Measurements from ENCODE around the gene ARMC12. TPM values are rescaled to one million over a fixed set of nuclear protein-coding genes. Genes with fewer than 3 reads are reported as not detected.

ARMC12 gene
- polyA plus RNA-seq, 2 of the 4 experiments (the other 2 are of a cell fraction): 0.44 to 0.88 TPM

DNA sequence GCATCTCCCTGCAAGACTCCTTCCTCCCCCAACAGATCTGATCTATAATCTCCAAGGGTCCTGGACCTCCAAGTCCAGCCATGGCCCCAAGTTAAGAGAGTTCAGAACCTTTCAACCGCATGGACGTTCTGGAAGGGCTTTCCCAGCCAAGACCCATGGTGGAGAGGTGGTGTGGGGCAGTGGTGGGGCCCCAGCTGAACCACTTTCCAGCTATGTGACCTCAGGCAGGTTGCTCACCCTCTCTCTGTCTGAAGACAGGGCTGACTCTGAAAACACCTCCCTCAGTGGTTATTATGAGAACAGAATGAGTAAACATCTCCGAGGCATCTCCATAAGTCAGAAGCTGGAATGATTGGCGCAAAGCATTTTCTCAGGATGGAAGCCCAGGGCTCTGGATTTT, 59.4 kb downstream of the ARMC12 start:
- no peak for FAIRE-seq
- WGBS (ENCODE audit: missing lambda C conversion rate): 56% methylated on average over 4 of the region's 4 CpGs
- ChIA-PET POLR2A (no interaction called here), CTCF (interaction anchor here (0.6 to 1.4 kb wide), 2 partner anchors 9 to 11 kb away, joined by 3 to 5 read pairs; no protein-coding TSS in a partner anchor)
- Histone ChIP-seq H3K4me3 (no peak overlapping the region), H3K4me1 (no peaks in the 10 kb centered on the region), H3K4me2 (no peak overlapping the region), H3K9me3 (peaks cover 3% of the 10 kb centered on the region; the same call in 1 of the 3 replicates), H3K27ac (no peak overlapping the region)
- TF ChIP-seq BHLHE40 (IDR thresholded peaks at IDR 0.05; ENCODE audit: low read depth, low read length): no peak
- no peak for TF ChIP-seq TFCP2L1 (CRISPR knock-in tag; IDR thresholded peaks at IDR 0.05)
- no peak for TF ChIP-seq ESRRA (IDR thresholded peaks at IDR 0.05; ENCODE audit: borderline replicate concordance, low read length)
- no peak for TF ChIP-seq HOXB13 (CRISPR knock-in tag; IDR thresholded peaks at IDR 0.05; ENCODE audit: low read depth)
- TF ChIP-seq CBX8 (IDR thresholded peaks at IDR 0.05): no peak
- TF ChIP-seq CHD4 (IDR thresholded peaks at IDR 0.05; ENCODE audit: borderline replicate concordance): no peak
- no peak for TF ChIP-seq HOXA7 (CRISPR knock-in tag; IDR thresholded peaks at IDR 0.05)
- TF ChIP-seq, protein P1, sequence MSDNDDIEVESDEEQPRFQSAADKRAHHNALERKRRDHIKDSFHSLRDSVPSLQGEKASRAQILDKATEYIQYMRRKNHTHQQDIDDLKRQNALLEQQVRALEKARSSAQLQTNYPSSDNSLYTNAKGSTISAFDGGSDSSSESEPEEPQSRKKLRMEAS (IDR thresholded peaks at IDR 0.05): no peak
- DNase-seq (ENCODE audit: low read depth in 1 of 2, low spot score in 1 of 2): no peak
- no peak for ATAC-seq

DNA sequence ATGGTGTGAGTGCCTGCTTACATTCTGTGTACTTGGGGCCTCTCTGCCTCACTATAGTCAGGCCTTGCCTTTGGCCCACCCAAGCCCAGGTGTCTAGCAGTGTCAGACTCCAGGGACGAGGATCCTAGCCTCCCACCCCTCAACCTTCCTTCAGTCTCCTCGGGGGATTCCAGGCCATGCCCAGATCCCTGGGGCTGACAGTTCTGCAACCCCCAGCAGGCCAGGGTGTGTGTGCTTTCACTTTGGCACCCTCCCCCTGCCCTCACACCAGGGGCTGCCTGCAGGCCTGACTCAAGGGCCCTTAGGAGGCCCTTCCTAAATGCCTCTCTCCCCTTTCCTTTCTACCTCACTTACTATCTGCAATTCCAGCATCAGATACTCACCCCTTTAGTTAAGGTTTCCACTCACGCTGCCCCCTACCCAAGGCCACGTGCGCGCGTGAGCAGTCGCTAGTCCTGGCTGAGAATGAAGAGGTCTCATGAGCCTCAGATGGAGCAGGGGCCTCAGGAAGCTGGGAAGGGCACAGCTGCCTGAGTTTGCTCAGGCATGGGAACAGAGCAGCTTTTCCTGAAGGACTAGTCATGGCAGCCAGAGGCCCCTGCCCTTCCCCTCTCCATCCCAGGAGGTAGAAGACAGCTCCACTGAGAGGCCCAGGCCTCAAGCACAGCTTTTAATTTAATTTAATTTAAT, 61.1 kb downstream of the ARMC12 start:
- H3K9me3 ChIP-seq: no peaks in the 10 kb centered on the region
- DNase-seq (ENCODE audit: low read depth in 1 of 2, low spot score in 1 of 2): no peak
- no peak overlapping the region for H3K27ac ChIP-seq
- no peak for FAIRE-seq
- no peaks in the 10 kb centered on the region for H3K4me1 ChIP-seq
- no peak overlapping the region for H3K4me3 ChIP-seq
- TF ChIP-seq EHMT2 (IDR thresholded peaks at IDR 0.05; ENCODE audit: low read depth) (no peak), ZNF302 (CRISPR knock-in tag; IDR thresholded peaks at IDR 0.05) (no peak), RCOR1 (IDR thresholded peaks at IDR 0.05; ENCODE audit: low read depth, low read length) (no peak), TP53 (CRISPR knock-in tag; IDR thresholded peaks at IDR 0.05) (no peak), RARB (CRISPR knock-in tag; IDR thresholded peaks at IDR 0.05) (no peak), HOXA7 (CRISPR knock-in tag; IDR thresholded peaks at IDR 0.05) (no peak), JUN (IDR thresholded peaks at IDR 0.05) (no peak)
- TF ChIP-seq, protein P2, sequence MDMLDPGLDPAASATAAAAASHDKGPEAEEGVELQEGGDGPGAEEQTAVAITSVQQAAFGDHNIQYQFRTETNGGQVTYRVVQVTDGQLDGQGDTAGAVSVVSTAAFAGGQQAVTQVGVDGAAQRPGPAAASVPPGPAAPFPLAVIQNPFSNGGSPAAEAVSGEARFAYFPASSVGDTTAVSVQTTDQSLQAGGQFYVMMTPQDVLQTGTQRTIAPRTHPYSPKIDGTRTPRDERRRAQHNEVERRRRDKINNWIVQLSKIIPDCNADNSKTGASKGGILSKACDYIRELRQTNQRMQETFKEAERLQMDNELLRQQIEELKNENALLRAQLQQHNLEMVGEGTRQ (IDR thresholded peaks at IDR 0.05): no peak
- TF ChIP-seq, protein P3, sequence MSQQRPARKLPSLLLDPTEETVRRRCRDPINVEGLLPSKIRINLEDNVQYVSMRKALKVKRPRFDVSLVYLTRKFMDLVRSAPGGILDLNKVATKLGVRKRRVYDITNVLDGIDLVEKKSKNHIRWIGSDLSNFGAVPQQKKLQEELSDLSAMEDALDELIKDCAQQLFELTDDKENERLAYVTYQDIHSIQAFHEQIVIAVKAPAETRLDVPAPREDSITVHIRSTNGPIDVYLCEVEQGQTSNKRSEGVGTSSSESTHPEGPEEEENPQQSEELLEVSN (IDR thresholded peaks at IDR 0.05; ENCODE audit: borderline replicate concordance, low read depth): no peak
- POLR2A ChIA-PET: no interaction called here
- 71% methylated on average over 8 of the region's 8 CpGs for WGBS (ENCODE audit: missing lambda C conversion rate)
- H3K4me2 ChIP-seq: no peak overlapping the region
- ATAC-seq: no peak; a peak in 1 of 6 replicates
- CTCF ChIA-PET: no interaction called here

Other genes starting within 250 kb of the ARMC12 start
- gene TEAD3, start 240.0 kb upstream of the ARMC12 start, polyA plus RNA-seq (2011; rRNA removed): 2.1 and 2.6 TPM in 2 replicates
- 3.0 to 4.5 TPM (median 4.2 TPM) in 3 replicates for gene TEAD3, start 240.0 kb upstream of the ARMC12 start, polyA plus RNA-seq (2017; fragmentation: RNase III; extraction: RNeasy Plus Mini Kit Qiagen cat#74134 plus additional on column Dnase treatment)
- gene TULP1, start 224.1 kb upstream of the ARMC12 start, polyA plus RNA-seq (2011; rRNA removed): not detected in 2 replicates
- not detected in 3 replicates for gene TULP1, start 224.1 kb upstream of the ARMC12 start, polyA plus RNA-seq (2017; fragmentation: RNase III; extraction: RNeasy Plus Mini Kit Qiagen cat#74134 plus additional on column Dnase treatment)
- 10.9 and 11.7 TPM in 2 replicates for gene FKBP5, start 48.1 kb upstream of the ARMC12 start, polyA plus RNA-seq (2011; rRNA removed)
- gene FKBP5, start 48.1 kb upstream of the ARMC12 start, polyA plus RNA-seq (2017; fragmentation: RNase III; extraction: RNeasy Plus Mini Kit Qiagen cat#74134 plus additional on column Dnase treatment): 7.7 to 9.5 TPM (median 8.4 TPM) in 3 replicates
- gene CLPSL2, start 39.6 kb downstream of the ARMC12 start, polyA plus RNA-seq (2011; rRNA removed): 0.36 and 0.72 TPM in 2 replicates
- gene CLPSL2, start 39.6 kb downstream of the ARMC12 start, polyA plus RNA-seq (2017; fragmentation: RNase III; extraction: RNeasy Plus Mini Kit Qiagen cat#74134 plus additional on column Dnase treatment): 0.37 to 0.38 TPM in 2 of 3 replicates, not detected in the other
- not detected in 2 replicates for gene CLPSL1, start 44.0 kb downstream of the ARMC12 start, polyA plus RNA-seq (2011; rRNA removed)
- not detected in 3 replicates for gene CLPSL1, start 44.0 kb downstream of the ARMC12 start, polyA plus RNA-seq (2017; fragmentation: RNase III; extraction: RNeasy Plus Mini Kit Qiagen cat#74134 plus additional on column Dnase treatment)
- not detected in 2 replicates for gene CLPS, start 60.3 kb downstream of the ARMC12 start, polyA plus RNA-seq (2011; rRNA removed)
- gene CLPS, start 60.3 kb downstream of the ARMC12 start, polyA plus RNA-seq (2017; fragmentation: RNase III; extraction: RNeasy Plus Mini Kit Qiagen cat#74134 plus additional on column Dnase treatment): not detected in 3 replicates
- gene LHFPL5, start 68.3 kb downstream of the ARMC12 start, polyA plus RNA-seq (2011; rRNA removed): 0.06 and 0.15 TPM in 2 replicates
- gene LHFPL5, start 68.3 kb downstream of the ARMC12 start, polyA plus RNA-seq (2017; fragmentation: RNase III; extraction: RNeasy Plus Mini Kit Qiagen cat#74134 plus additional on column Dnase treatment): 0.10 to 0.17 TPM (median 0.16 TPM) in 3 replicates
- 39.9 and 65.9 TPM in 2 replicates for gene SRPK1, start 184.1 kb downstream of the ARMC12 start, polyA plus RNA-seq (2011; rRNA removed)
- 46.2 to 54.0 TPM (median 46.9 TPM) in 3 replicates for gene SRPK1, start 184.1 kb downstream of the ARMC12 start, polyA plus RNA-seq (2017; fragmentation: RNase III; extraction: RNeasy Plus Mini Kit Qiagen cat#74134 plus additional on column Dnase treatment)

Data from A549 (cell line).